Lower leg skin (tissue), 4 donors: ENCODE measurements around the gene LRFN2. TPM values are rescaled to one million over a fixed set of nuclear protein-coding genes. Genes with fewer than 3 reads are reported as not detected.
A peak's percentile ranks its signal among the peaks of the same experiment; 100 is the strongest.

Source experiments
- DNase-seq, 2 donors: peaks; one replicate each; pipeline ENCODE4 v3.0.0-alpha.2; 2019; ENCODE audit warnings: low spot score in 2 of 2
- H3K4me3 ChIP-seq: fragments of 200-600 bp; sonication (generic); 2 replicates; pipeline ENCODE4 v1.5.1; 2017; ENCODE audit warnings: mild to moderate bottlenecking, low read depth; ENCODE audit not compliant: poor library complexity, severe bottlenecking
- POLR2A ChIP-seq, 2 donors: fragments of 450-650 bp; IDR thresholded peaks; one replicate each; pipeline ENCODE4 v1.6.1; 2016 to 2017; ENCODE audit warnings: antibody characterized with exemption in 2 of 2, mild to moderate bottlenecking in 1 of 2, moderate library complexity in 1 of 2
- WGBS, 2 donors: methylation state at CpG; one replicate each; pipeline ENCODE4 v1.1.5; 2018; 5-methylcytosine and 5-hydroxymethylcytosine counted together
- intact Hi-C: fragments of 100-400 bp; cut with DNase I; formaldehyde crosslinking; loops from one replicate; pipeline ENCODE4 v1.15.0; 2023; ENCODE audit warnings: low total_unique reads
- total RNA-seq, 4 donors: library from RNA; depleted of rRNA; stranded (reverse); fragments of >200 nt; gene quantifications; one replicate each; pipeline ENCODE4 v1.1.0, GENCODE V29; 2016
- TF ChIP-seq, protein P1 (sequence below), 3 donors: fragments of 450-650 bp; IDR thresholded peaks; one replicate each; pipeline ENCODE4 v1.5.1; 2016; ENCODE audit warnings: antibody characterized with exemption in 3 of 3, mild to moderate bottlenecking in 3 of 3, moderate library complexity in 2 of 3

Gene LRFN2
- total RNA-seq, 4 donors from 2014 or later = 0.10 TPM; not detected in 3

DNA sequence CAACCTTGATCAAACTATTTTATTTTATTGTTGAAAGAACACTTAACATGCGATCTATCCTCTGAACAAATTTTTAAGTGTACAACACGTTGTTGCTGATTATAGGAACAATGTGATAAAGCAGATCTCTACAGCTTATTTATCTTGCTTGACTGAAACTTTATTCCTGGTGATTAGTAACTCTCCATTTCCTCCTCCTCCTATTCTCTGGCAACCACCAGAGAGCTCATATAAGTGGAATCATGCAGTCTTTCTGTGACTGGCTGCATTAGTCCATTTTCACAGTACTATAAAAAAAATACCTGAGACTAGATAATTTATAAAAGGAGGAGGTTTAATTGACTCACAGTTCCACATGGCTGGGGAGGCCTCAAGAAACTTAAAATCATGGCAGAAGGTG, 218.1 kb downstream of the LRFN2 start:
- H3K4me3 ChIP-seq = no peak overlapping the region
- TF ChIP-seq, protein P1, sequence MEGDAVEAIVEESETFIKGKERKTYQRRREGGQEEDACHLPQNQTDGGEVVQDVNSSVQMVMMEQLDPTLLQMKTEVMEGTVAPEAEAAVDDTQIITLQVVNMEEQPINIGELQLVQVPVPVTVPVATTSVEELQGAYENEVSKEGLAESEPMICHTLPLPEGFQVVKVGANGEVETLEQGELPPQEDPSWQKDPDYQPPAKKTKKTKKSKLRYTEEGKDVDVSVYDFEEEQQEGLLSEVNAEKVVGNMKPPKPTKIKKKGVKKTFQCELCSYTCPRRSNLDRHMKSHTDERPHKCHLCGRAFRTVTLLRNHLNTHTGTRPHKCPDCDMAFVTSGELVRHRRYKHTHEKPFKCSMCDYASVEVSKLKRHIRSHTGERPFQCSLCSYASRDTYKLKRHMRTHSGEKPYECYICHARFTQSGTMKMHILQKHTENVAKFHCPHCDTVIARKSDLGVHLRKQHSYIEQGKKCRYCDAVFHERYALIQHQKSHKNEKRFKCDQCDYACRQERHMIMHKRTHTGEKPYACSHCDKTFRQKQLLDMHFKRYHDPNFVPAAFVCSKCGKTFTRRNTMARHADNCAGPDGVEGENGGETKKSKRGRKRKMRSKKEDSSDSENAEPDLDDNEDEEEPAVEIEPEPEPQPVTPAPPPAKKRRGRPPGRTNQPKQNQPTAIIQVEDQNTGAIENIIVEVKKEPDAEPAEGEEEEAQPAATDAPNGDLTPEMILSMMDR (IDR thresholded peaks at IDR 0.05) = no peak
- TF ChIP-seq POLR2A (IDR thresholded peaks at IDR 0.05) = no peak
- no peak for DNase-seq
- 59 to 62% methylated on average over 2 of the region's 2 CpGs for WGBS, 2 donors
- intact Hi-C loops = no loop called here

GRCh38 chr6:40362859-40363258, 224.3 kb downstream of the LRFN2 start:
- intact Hi-C loops = no loop called here
- DNase-seq = peak in 1 of 2 donors; percentile 15
- no peak overlapping the region for H3K4me3 ChIP-seq
- 74 to 81% methylated on average over 4 of the region's 4 CpGs for WGBS, 2 donors
- TF ChIP-seq POLR2A (IDR thresholded peaks at IDR 0.05) = no peak
- TF ChIP-seq, protein P1 (IDR thresholded peaks at IDR 0.05) = no peak

GRCh38 chr6:40359808-40360207, 227.4 kb downstream of the LRFN2 start:
- TF ChIP-seq, protein P1 (IDR thresholded peaks at IDR 0.05) = no peak
- TF ChIP-seq POLR2A (IDR thresholded peaks at IDR 0.05) = no peak
- 31% methylated on average over 2 of the region's 2 CpGs for WGBS, 2 donors
- peak in 1 of 2 donors; percentile 3 for DNase-seq
- intact Hi-C loops = no loop called here
- H3K4me3 ChIP-seq = no peak overlapping the region

DNA sequence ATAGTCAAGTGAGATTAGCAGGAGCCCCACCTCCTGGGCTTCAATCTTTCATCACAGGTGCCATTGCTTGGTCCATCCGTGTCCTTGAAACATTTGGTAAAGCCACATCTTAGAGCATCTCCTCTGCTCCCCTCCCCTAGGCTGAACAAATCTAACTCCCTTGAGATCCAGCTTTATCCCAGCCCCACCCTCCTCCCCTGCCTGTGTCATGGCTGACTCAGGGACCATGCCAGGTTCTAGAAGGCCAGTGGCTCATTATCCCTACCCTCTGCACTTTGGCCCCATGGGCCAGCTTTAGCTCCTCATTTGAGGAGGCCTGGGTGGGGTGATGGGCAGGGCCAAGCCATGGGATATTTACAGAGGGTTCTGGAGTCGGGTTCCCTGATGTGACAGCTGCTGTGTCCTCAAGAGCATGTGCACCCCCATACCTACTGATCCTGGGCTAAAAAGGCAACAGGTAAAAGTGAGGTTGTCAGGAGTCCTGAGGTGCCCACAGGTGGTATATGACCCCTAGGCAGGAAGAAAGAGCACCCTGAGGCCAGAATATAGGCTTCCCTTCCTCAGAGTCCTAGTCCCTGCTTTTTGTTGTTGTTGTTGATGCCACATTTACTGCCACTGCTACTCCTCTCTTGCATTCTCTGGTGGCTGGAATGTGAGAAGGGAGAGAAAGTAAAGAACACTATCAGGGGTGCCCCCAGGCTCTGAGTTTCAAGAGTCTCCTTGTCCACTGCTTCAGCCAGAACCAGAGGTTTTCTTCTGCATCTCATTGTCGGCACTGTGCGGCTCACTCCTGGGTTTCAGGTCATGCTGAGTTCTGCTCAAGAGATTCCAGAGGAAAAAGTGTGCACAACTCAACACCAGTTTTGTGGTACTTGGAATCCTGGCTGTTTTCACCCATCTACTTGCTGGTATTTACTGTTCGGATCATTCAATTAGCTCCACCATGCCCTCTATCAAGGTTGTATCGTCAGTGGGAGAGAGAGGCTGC, 228.4 kb downstream of the LRFN2 start:
- no peak overlapping the region for H3K4me3 ChIP-seq
- intact Hi-C loops = no loop called here
- WGBS, 2 donors = 88 to 90% methylated on average over 6 of the region's 6 CpGs
- TF ChIP-seq POLR2A (IDR thresholded peaks at IDR 0.05) = no peak
- TF ChIP-seq, protein P1 (IDR thresholded peaks at IDR 0.05) = no peak
- DNase-seq = peak in 1 of 2 donors; percentile 54

- TF ChIP-seq, protein P1 (IDR thresholded peaks at IDR 0.05) = no peak
- TF ChIP-seq POLR2A (IDR thresholded peaks at IDR 0.05) = no peak
- intact Hi-C loops = no loop called here
- WGBS, 2 donors = 12 to 24% methylated on average over 2 of the region's 2 CpGs
- H3K4me3 ChIP-seq = no peak overlapping the region
- peak in 1 of 2 donors; percentile 46 for DNase-seq
Observed at GRCh38 chr6:40356242-40356910, 230.8 kb downstream of the LRFN2 start.
